Fibroblast of villous mesenchyme (primary cell): Measurements from ENCODE around the gene COX7B2. TPM values are rescaled to one million over a fixed set of nuclear protein-coding genes. Genes with fewer than 3 reads are reported as not detected.

Source experiments
- DNase-seq: peaks from one replicate; pipeline ENCODE4 v3.0.0-alpha.2; 2010; ENCODE audit warnings: low read depth
- H3K4me3 ChIP-seq: 2 replicates; pipeline ENCODE4 v1.5.1; 2011; ENCODE audit warnings: low read depth, mild to moderate bottlenecking, low read length
- CTCF ChIP-seq: IDR thresholded peaks from 2 replicates; pipeline ENCODE4 v1.5.1; 2012; ENCODE audit warnings: low read depth, mild to moderate bottlenecking, low read length; ENCODE audit not compliant: insufficient read depth
- total RNA-seq: library from RNA; depleted of rRNA; stranded (reverse); fragments of >200 nt; gene quantifications from 2 replicates; pipeline ENCODE4 v1.2.3, GENCODE V29; 2012

The COX7B2 gene
- total RNA-seq, 1 donor = not detected

GRCh38 chr4:46793036-46793435 is 116.0 kb downstream of the COX7B2 start:
- no peak overlapping the region for H3K4me3 ChIP-seq
- DNase-seq = no peak
- no peak for TF ChIP-seq CTCF

GRCh38 chr4:46781434-46782092 is 127.5 kb downstream of the COX7B2 start:
- TF ChIP-seq CTCF = no peak
- no peak for DNase-seq
- no peak overlapping the region for H3K4me3 ChIP-seq

- TF ChIP-seq CTCF = no peak
- no peak overlapping the region for H3K4me3 ChIP-seq
- DNase-seq = no peak
Observed at GRCh38 chr4:46765465-46765864, 143.6 kb downstream of the COX7B2 start.

- no peak for DNase-seq
- no peak for TF ChIP-seq CTCF
- H3K4me3 ChIP-seq = no peak overlapping the region
Observed at GRCh38 chr4:46730075-46730474, 179.0 kb downstream of the COX7B2 start.

- DNase-seq = no peak
- no peak overlapping the region for H3K4me3 ChIP-seq
- TF ChIP-seq CTCF = no peak
Observed at GRCh38 chr4:46720055-46720454, 189.0 kb downstream of the COX7B2 start.

- no peak for TF ChIP-seq CTCF
- no peak overlapping the region for H3K4me3 ChIP-seq
- no peak for DNase-seq
Observed at GRCh38 chr4:46717950-46718349, 191.1 kb downstream of the COX7B2 start.

GRCh38 chr4:46715468-46715867 is 193.6 kb downstream of the COX7B2 start:
- DNase-seq = no peak
- no peak for TF ChIP-seq CTCF

More at GRCh38 chr4:46715468-46715867, 193.6 kb downstream of the COX7B2 start:
- H3K4me3 ChIP-seq = no peak overlapping the region
